SK-N-SH treated with all-trans-retinoic acid at 6 μM for 48 hours (cell line): ENCODE data around the gene CYP4F22.

Experiments used
- ARNTL ChIP-seq: fragments of 450-650 bp; formaldehyde crosslinking; IDR thresholded peaks from 2 replicates; pipeline ENCODE4 v1.5.0; 2020; ENCODE audit warnings: low read depth, mild to moderate bottlenecking, moderate library complexity, borderline replicate concordance
- BACH2 ChIP-seq: fragments of 250-450 bp; sonication (Bioruptor Pico); IDR thresholded peaks from 2 replicates; pipeline ENCODE4 v1.9.0; 2021; ENCODE audit warnings: mild to moderate bottlenecking, borderline replicate concordance
- CREB5 ChIP-seq: fragments of 250-450 bp; sonication (Bioruptor Pico); IDR thresholded peaks from 2 replicates; pipeline ENCODE4 v1.5.1; 2020; ENCODE audit warnings: low read depth, mild to moderate bottlenecking, moderate library complexity
- ISL1 ChIP-seq: fragments of 250-450 bp; sonication (Bioruptor Pico); IDR thresholded peaks from 2 replicates; pipeline ENCODE4 v2.1.2; 2022; ENCODE audit warnings: mild to moderate bottlenecking, moderate library complexity
- PATZ1 ChIP-seq: fragments of 250-450 bp; sonication (Bioruptor Pico); IDR thresholded peaks from 2 replicates; pipeline ENCODE4 v1.8.0; 2020; ENCODE audit warnings: mild to moderate bottlenecking, moderate library complexity, borderline replicate concordance
- POU6F1 ChIP-seq: fragments of 250-450 bp; sonication (Bioruptor Pico); IDR thresholded peaks from 2 replicates; pipeline ENCODE4 v1.8.0; 2021; ENCODE audit warnings: low read depth, mild to moderate bottlenecking, moderate library complexity, borderline replicate concordance
- PPARA ChIP-seq: fragments of 250-450 bp; sonication (Bioruptor Pico); IDR thresholded peaks from 2 replicates; pipeline ENCODE4 v1.5.0; 2020; ENCODE audit warnings: mild to moderate bottlenecking, borderline replicate concordance
- RARB ChIP-seq: fragments of 250-450 bp; sonication (Bioruptor Pico); IDR thresholded peaks from 2 replicates; pipeline ENCODE4 v1.8.0; 2021; ENCODE audit warnings: mild to moderate bottlenecking, moderate library complexity
- TOX ChIP-seq: fragments of 250-450 bp; sonication (Bioruptor Pico); IDR thresholded peaks from 2 replicates; pipeline ENCODE4 v1.8.0; 2021; ENCODE audit warnings: mild to moderate bottlenecking, moderate library complexity, borderline replicate concordance
- ZC3H10 ChIP-seq: fragments of 250-450 bp; sonication (Bioruptor Pico); IDR thresholded peaks from 2 replicates; pipeline ENCODE4 v1.5.1; 2021; ENCODE audit warnings: mild to moderate bottlenecking, moderate library complexity
- ZNF70 ChIP-seq: fragments of 450-650 bp; formaldehyde crosslinking; IDR thresholded peaks from 2 replicates; pipeline ENCODE4 v1.5.0; 2020; ENCODE audit warnings: mild to moderate bottlenecking, moderate library complexity
- ZNF8 ChIP-seq: fragments of 450-650 bp; formaldehyde crosslinking; IDR thresholded peaks from 2 replicates; pipeline ENCODE4 v1.5.0; 2020; ENCODE audit warnings: mild to moderate bottlenecking, moderate library complexity

GRCh38 chr19:15548648-15549047 lies 40.3 kb downstream of the CYP4F22 start:
- TF ChIP-seq ARNTL (CRISPR knock-in tag) = no peak
- no peak for TF ChIP-seq ZNF70 (CRISPR knock-in tag)
- no peak for TF ChIP-seq CREB5 (CRISPR knock-in tag)
- TF ChIP-seq POU6F1 = no peak
- no peak for TF ChIP-seq ISL1 (CRISPR knock-in tag)
- TF ChIP-seq RARB (CRISPR knock-in tag) = no peak
- TF ChIP-seq PATZ1 (CRISPR knock-in tag) = no peak
- TF ChIP-seq ZC3H10 (CRISPR knock-in tag) = no peak
- TF ChIP-seq ZNF8 (CRISPR knock-in tag) = no peak
- no peak for TF ChIP-seq PPARA (CRISPR knock-in tag)
- TF ChIP-seq BACH2 = no peak
- TF ChIP-seq TOX (CRISPR knock-in tag) = no peak
